ENCODE measurements around the gene TMEM217.

Gene TMEM217

GRCh38 chr6:37256692-37257319 lies 1.1 kb downstream of the TMEM217 start:
- Mint-ChIP-seq H3K27ac (ENCODE audit: low read depth) (peak overlapping the region; percentile 95), H3K9me3 (no peaks in the 10 kb centered on the region), H3K27me3 (no peaks in the 10 kb centered on the region), H3K4me3 (peak overlapping the region; percentile 97), H3K36me3 (ENCODE audit: insufficient read depth) (peaks cover 5% of the 10 kb centered on the region), H3K4me1 (peaks cover 31% of the 10 kb centered on the region)
- ATAC-seq (replicated peaks; ENCODE audit: extremely low read depth, poor library complexity, severe bottlenecking) (no peak), DNase-seq (ENCODE audit: low spot score in 2 of 2) (no peak)

- ATAC-seq (replicated peaks; ENCODE audit: extremely low read depth, poor library complexity, severe bottlenecking): no peak
- no peaks in the 10 kb centered on the region for H3K9me3 Mint-ChIP-seq
- H3K4me3 Mint-ChIP-seq: no peak overlapping the region
- no peak for DNase-seq (ENCODE audit: low spot score in 2 of 2)
- no peak overlapping the region for H3K27ac Mint-ChIP-seq (ENCODE audit: low read depth)
- peaks cover 5% of the 10 kb centered on the region for H3K36me3 Mint-ChIP-seq (ENCODE audit: insufficient read depth)
- H3K4me1 Mint-ChIP-seq: peaks cover 28% of the 10 kb centered on the region
- peaks cover 6% of the 10 kb centered on the region for H3K27me3 Mint-ChIP-seq
Measured at GRCh38 chr6:37254881-37255280, 3.1 kb downstream of the TMEM217 start.

- ATAC-seq (replicated peaks; ENCODE audit: extremely low read depth, poor library complexity, severe bottlenecking): no peak
- no peak for DNase-seq (ENCODE audit: low spot score in 2 of 2)
- Mint-ChIP-seq H3K9me3 (no peaks in the 10 kb centered on the region), H3K36me3 (ENCODE audit: insufficient read depth) (peaks cover 5% of the 10 kb centered on the region), H3K4me3 (no peak overlapping the region), H3K4me1 (peaks cover 15% of the 10 kb centered on the region), H3K27me3 (peaks cover 6% of the 10 kb centered on the region), H3K27ac (ENCODE audit: low read depth) (no peak overlapping the region)
Measured at GRCh38 chr6:37253486-37254007, 4.4 kb downstream of the TMEM217 start.

GRCh38 chr6:37251211-37251780 lies 6.6 kb downstream of the TMEM217 start:
- Mint-ChIP-seq H3K27me3 (peaks cover 20% of the 10 kb centered on the region), H3K9me3 (no peaks in the 10 kb centered on the region), H3K4me1 (no peaks in the 10 kb centered on the region), H3K27ac (ENCODE audit: low read depth) (no peak overlapping the region), H3K36me3 (ENCODE audit: insufficient read depth) (no peaks in the 10 kb centered on the region), H3K4me3 (no peak overlapping the region)
- DNase-seq (ENCODE audit: low spot score in 2 of 2) (no peak), ATAC-seq (replicated peaks; ENCODE audit: extremely low read depth, poor library complexity, severe bottlenecking) (no peak)

GRCh38 chr6:37244430-37245310 lies 13.3 kb downstream of the TMEM217 start:
- Mint-ChIP-seq H3K27ac (ENCODE audit: low read depth) (no peak overlapping the region), H3K4me1 (peaks cover 9% of the 10 kb centered on the region), H3K9me3 (no peaks in the 10 kb centered on the region), H3K4me3 (no peak overlapping the region), H3K27me3 (peaks cover 32% of the 10 kb centered on the region), H3K36me3 (ENCODE audit: insufficient read depth) (no peaks in the 10 kb centered on the region)
- ATAC-seq (replicated peaks; ENCODE audit: extremely low read depth, poor library complexity, severe bottlenecking): no peak
- no peak for DNase-seq (ENCODE audit: low spot score in 2 of 2)

GRCh38 chr6:37243816-37244370 lies 14.1 kb downstream of the TMEM217 start:
- ATAC-seq (replicated peaks; ENCODE audit: extremely low read depth, poor library complexity, severe bottlenecking) (no peak), DNase-seq (ENCODE audit: low spot score in 2 of 2) (no peak)
- no peaks in the 10 kb centered on the region for H3K36me3 Mint-ChIP-seq (ENCODE audit: insufficient read depth)
- H3K27ac Mint-ChIP-seq (ENCODE audit: low read depth): no peak overlapping the region
- H3K4me3 Mint-ChIP-seq: no peak overlapping the region
- peaks cover 11% of the 10 kb centered on the region for H3K4me1 Mint-ChIP-seq
- H3K9me3 Mint-ChIP-seq: no peaks in the 10 kb centered on the region
- peaks cover 32% of the 10 kb centered on the region for H3K27me3 Mint-ChIP-seq

GRCh38 chr6:37243131-37243815 lies 14.7 kb downstream of the TMEM217 start:
- H3K27me3 Mint-ChIP-seq: peaks cover 32% of the 10 kb centered on the region
- peaks cover 11% of the 10 kb centered on the region for H3K4me1 Mint-ChIP-seq
- no peaks in the 10 kb centered on the region for H3K9me3 Mint-ChIP-seq
- peak overlapping the region; percentile 44 for H3K27ac Mint-ChIP-seq (ENCODE audit: low read depth)
- H3K4me3 Mint-ChIP-seq: no peak overlapping the region
- ATAC-seq (replicated peaks; ENCODE audit: extremely low read depth, poor library complexity, severe bottlenecking) (no peak), DNase-seq (ENCODE audit: low spot score in 2 of 2) (no peak)
- H3K36me3 Mint-ChIP-seq (ENCODE audit: insufficient read depth): no peaks in the 10 kb centered on the region

- H3K9me3 Mint-ChIP-seq: no peaks in the 10 kb centered on the region
- H3K4me1 Mint-ChIP-seq: peaks cover 11% of the 10 kb centered on the region
- H3K36me3 Mint-ChIP-seq (ENCODE audit: insufficient read depth): no peaks in the 10 kb centered on the region
- H3K27ac Mint-ChIP-seq (ENCODE audit: low read depth): peak overlapping the region; percentile 44
- ATAC-seq (replicated peaks; ENCODE audit: extremely low read depth, poor library complexity, severe bottlenecking) (no peak), DNase-seq (ENCODE audit: low spot score in 2 of 2) (no peak)
- H3K4me3 Mint-ChIP-seq: no peak overlapping the region
- H3K27me3 Mint-ChIP-seq: peaks cover 30% of the 10 kb centered on the region
Measured at GRCh38 chr6:37242429-37243052, 15.4 kb downstream of the TMEM217 start.

- ATAC-seq (replicated peaks; ENCODE audit: extremely low read depth, poor library complexity, severe bottlenecking) (no peak), DNase-seq (ENCODE audit: low spot score in 2 of 2) (no peak)
- Mint-ChIP-seq H3K9me3 (no peaks in the 10 kb centered on the region), H3K4me1 (peaks cover 11% of the 10 kb centered on the region), H3K27me3 (peaks cover 24% of the 10 kb centered on the region), H3K36me3 (ENCODE audit: insufficient read depth) (no peaks in the 10 kb centered on the region), H3K4me3 (no peak overlapping the region), H3K27ac (ENCODE audit: low read depth) (no peak overlapping the region)
Measured at GRCh38 chr6:37241775-37242428, 16.0 kb downstream of the TMEM217 start.

- H3K9me3 Mint-ChIP-seq: no peaks in the 10 kb centered on the region
- DNase-seq (ENCODE audit: low spot score in 2 of 2) (no peak), ATAC-seq (replicated peaks; ENCODE audit: extremely low read depth, poor library complexity, severe bottlenecking) (no peak)
- no peak overlapping the region for H3K4me3 Mint-ChIP-seq
- H3K36me3 Mint-ChIP-seq (ENCODE audit: insufficient read depth): no peaks in the 10 kb centered on the region
- H3K4me1 Mint-ChIP-seq: peaks cover 11% of the 10 kb centered on the region
- H3K27ac Mint-ChIP-seq (ENCODE audit: low read depth): no peak overlapping the region
- peaks cover 16% of the 10 kb centered on the region for H3K27me3 Mint-ChIP-seq
Measured at GRCh38 chr6:37241131-37241530, 16.8 kb downstream of the TMEM217 start.

- Mint-ChIP-seq H3K4me1 (peaks cover 11% of the 10 kb centered on the region), H3K27ac (ENCODE audit: low read depth) (peak overlapping the region; percentile 81), H3K9me3 (no peaks in the 10 kb centered on the region), H3K27me3 (peaks cover 7% of the 10 kb centered on the region), H3K36me3 (ENCODE audit: insufficient read depth) (no peaks in the 10 kb centered on the region), H3K4me3 (no peak overlapping the region)
- peak; percentile 83 for ATAC-seq (replicated peaks; ENCODE audit: extremely low read depth, poor library complexity, severe bottlenecking)
- DNase-seq (ENCODE audit: low spot score in 2 of 2): peak; percentile 21 to 22
Measured at GRCh38 chr6:37239950-37240713, 17.8 kb downstream of the TMEM217 start.
